GM12878 (cell line): ENCODE results near the gene HID1.

Experiments used
- BRCA1 ChIP-seq: IDR thresholded peaks from 2 replicates; pipeline ENCODE4 v1.6.1; 2011; ENCODE audit warnings: low read depth, low read length, improper control_type of control experiment
- CEBPB ChIP-seq, 2 experiments: fragments of 150-350 bp in 1 of 2; IDR thresholded peaks; 2 replicates each; pipeline ENCODE4 v1.6.1; 2012 to 2014; ENCODE audit warnings: low read depth in 2 of 2, low read length in 2 of 2, borderline replicate concordance in 1 of 2, inconsistent platforms in 1 of 2
- CTCF ChIP-seq, 3 experiments: IDR thresholded peaks in 2 of 3; conservative IDR thresholded peaks in 1 of 3; 2 replicates each; pipeline ENCODE4 v1.5.1; 2011; ENCODE audit warnings: low read depth in 3 of 3, low read length in 3 of 3, mild to moderate bottlenecking in 3 of 3, control low read depth in 2 of 3, moderate library complexity in 2 of 3, inconsistent platforms in 1 of 3, mixed read lengths in 1 of 3; ENCODE audit not compliant: control insufficient read depth in 2 of 3, insufficient read depth in 1 of 3; ENCODE audit errors: extremely low read depth in 1 of 3
- ESRRA ChIP-seq: IDR thresholded peaks from 2 replicates; pipeline ENCODE4 v1.6.1; 2012; ENCODE audit warnings: mild to moderate bottlenecking, low read length, improper control_type of control experiment
- GABPA ChIP-seq: IDR thresholded peaks from 2 replicates; pipeline ENCODE4 v1.6.1; 2014; ENCODE audit warnings: antibody characterized with exemption, low read depth, mild to moderate bottlenecking, inconsistent platforms
- NR2C1 ChIP-seq: fragments of 450-650 bp; IDR thresholded peaks from 2 replicates; pipeline ENCODE4 v1.6.1; 2017; ENCODE audit warnings: antibody characterized with exemption, mild to moderate bottlenecking, moderate library complexity
- POLR2A ChIP-seq: IDR thresholded peaks from 2 replicates; pipeline ENCODE4 v1.6.1; 2011; ENCODE audit warnings: low read depth, mild to moderate bottlenecking, low read length
- POLR2AphosphoS5 ChIP-seq: IDR thresholded peaks from 2 replicates; pipeline ENCODE4 v1.6.1; 2011; ENCODE audit warnings: mild to moderate bottlenecking, low read length, inconsistent platforms
- SIX5 ChIP-seq: IDR thresholded peaks from 2 replicates; pipeline ENCODE4 v1.6.1; 2011; ENCODE audit warnings: mild to moderate bottlenecking, low read depth, low read length, moderate library complexity; ENCODE audit not compliant: severe bottlenecking
- USF1 ChIP-seq: IDR thresholded peaks from 2 replicates; pipeline ENCODE4 v1.6.1; 2011; ENCODE audit warnings: borderline replicate concordance, low read depth, mild to moderate bottlenecking, moderate library complexity, mixed read lengths, low read length; ENCODE audit not compliant: insufficient read depth; ENCODE audit errors: extremely low read length
- TF ChIP-seq, protein P1 (sequence below): fragments of 450-650 bp; IDR thresholded peaks from 2 replicates; pipeline ENCODE4 v1.6.1; 2016; ENCODE audit warnings: mild to moderate bottlenecking, moderate library complexity, borderline replicate concordance

- TF ChIP-seq ESRRA (no peak), POLR2AphosphoS5 (no peak), GABPA (no peak), POLR2A (no peak), USF1 (no peak), BRCA1 (no peak), NR2C1 (no peak), CTCF (IDR thresholded peaks at IDR 0.05 in 2 of 3, conservative IDR thresholded peaks at IDR 0.05 in 1 of 3; ENCODE audit: control insufficient read depth in 2 of 3, extremely low read depth in 1 of 3, insufficient read depth in 1 of 3, low read depth in 3 of 3, low read length in 3 of 3) (no peak), CEBPB (IDR thresholded peaks at IDR 0.05; ENCODE audit: borderline replicate concordance in 1 of 2, low read depth in 2 of 2, low read length in 2 of 2) (no peak), SIX5 (no peak)
- TF ChIP-seq, protein P1, sequence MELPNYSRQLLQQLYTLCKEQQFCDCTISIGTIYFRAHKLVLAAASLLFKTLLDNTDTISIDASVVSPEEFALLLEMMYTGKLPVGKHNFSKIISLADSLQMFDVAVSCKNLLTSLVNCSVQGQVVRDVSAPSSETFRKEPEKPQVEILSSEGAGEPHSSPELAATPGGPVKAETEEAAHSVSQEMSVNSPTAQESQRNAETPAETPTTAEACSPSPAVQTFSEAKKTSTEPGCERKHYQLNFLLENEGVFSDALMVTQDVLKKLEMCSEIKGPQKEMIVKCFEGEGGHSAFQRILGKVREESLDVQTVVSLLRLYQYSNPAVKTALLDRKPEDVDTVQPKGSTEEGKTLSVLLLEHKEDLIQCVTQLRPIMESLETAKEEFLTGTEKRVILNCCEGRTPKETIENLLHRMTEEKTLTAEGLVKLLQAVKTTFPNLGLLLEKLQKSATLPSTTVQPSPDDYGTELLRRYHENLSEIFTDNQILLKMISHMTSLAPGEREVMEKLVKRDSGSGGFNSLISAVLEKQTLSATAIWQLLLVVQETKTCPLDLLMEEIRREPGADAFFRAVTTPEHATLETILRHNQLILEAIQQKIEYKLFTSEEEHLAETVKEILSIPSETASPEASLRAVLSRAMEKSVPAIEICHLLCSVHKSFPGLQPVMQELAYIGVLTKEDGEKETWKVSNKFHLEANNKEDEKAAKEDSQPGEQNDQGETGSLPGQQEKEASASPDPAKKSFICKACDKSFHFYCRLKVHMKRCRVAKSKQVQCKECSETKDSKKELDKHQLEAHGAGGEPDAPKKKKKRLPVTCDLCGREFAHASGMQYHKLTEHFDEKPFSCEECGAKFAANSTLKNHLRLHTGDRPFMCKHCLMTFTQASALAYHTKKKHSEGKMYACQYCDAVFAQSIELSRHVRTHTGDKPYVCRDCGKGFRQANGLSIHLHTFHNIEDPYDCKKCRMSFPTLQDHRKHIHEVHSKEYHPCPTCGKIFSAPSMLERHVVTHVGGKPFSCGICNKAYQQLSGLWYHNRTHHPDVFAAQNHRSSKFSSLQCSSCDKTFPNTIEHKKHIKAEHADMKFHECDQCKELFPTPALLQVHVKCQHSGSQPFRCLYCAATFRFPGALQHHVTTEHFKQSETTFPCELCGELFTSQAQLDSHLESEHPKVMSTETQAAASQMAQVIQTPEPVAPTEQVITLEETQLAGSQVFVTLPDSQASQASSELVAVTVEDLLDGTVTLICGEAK, result no peak
Observed at GRCh38 chr17:74922694-74923537, 49.6 kb downstream of the HID1 start, which contains the start of gene USH1G.
